Esophagus muscularis mucosa (tissue), 3 donors: Measurements from ENCODE around the gene GEMIN7.

Experiments used
- CTCF ChIP-seq, 3 experiments: fragments of 200-600 bp in 2 of 3; fragments of 450-650 bp in 1 of 3; sonication (generic) in 2 of 3; IDR thresholded peaks; one replicate each; pipeline ENCODE4 v1.5.1; 2017 to 2019; ENCODE audit warnings: antibody characterized with exemption in 3 of 3, mild to moderate bottlenecking in 2 of 3, moderate library complexity in 1 of 3
- POLR2A ChIP-seq: fragments of 450-650 bp; IDR thresholded peaks from one replicate; pipeline ENCODE4 v1.6.1; 2017; ENCODE audit warnings: antibody characterized with exemption, moderate library complexity, mild to moderate bottlenecking, low read depth
- POLR2AphosphoS5 ChIP-seq, 2 donors: sonication (generic); formaldehyde crosslinking; IDR thresholded peaks; one replicate each; pipeline ENCODE4 v1.6.1; 2017; ENCODE audit warnings: antibody characterized with exemption in 2 of 2

GRCh38 chr19:45102481-45102880 is 23.4 kb downstream of the GEMIN7 start:
- TF ChIP-seq CTCF (IDR thresholded peaks at IDR 0.05): no peak
- TF ChIP-seq POLR2A: no peak
- no peak for TF ChIP-seq POLR2AphosphoS5 (IDR thresholded peaks at IDR 0.05)
